Measurements from ENCODE around the gene PON1. TPM values are rescaled to one million over a fixed set of nuclear protein-coding genes. Genes with fewer than 3 reads are reported as not detected.

Gene PON1
- total RNA-seq, 4 donors from 2014 or later = not detected

GRCh38 chr7:95357623-95358022, 33.3 kb upstream of the PON1 start:
- Histone ChIP-seq H3K4me3 (no peak overlapping the region), H3K27ac (no peak overlapping the region), H3K9me3 (no peaks in the 10 kb centered on the region), H3K27me3 (no peaks in the 10 kb centered on the region), H3K36me3 (no peaks in the 10 kb centered on the region), H3K4me1 (no peaks in the 10 kb centered on the region)
- TF ChIP-seq CTCF (IDR thresholded peaks at IDR 0.05) (no peak), POLR2A (IDR thresholded peaks at IDR 0.05) (no peak)
- no peak for DNase-seq
- intact Hi-C loops (cut with DNase I; ENCODE audit: low total_unique reads) = no loop called here

GRCh38 chr7:95342642-95343307, 18.4 kb upstream of the PON1 start:
- TF ChIP-seq CTCF (IDR thresholded peaks at IDR 0.05) = no peak
- no peak for TF ChIP-seq POLR2A (IDR thresholded peaks at IDR 0.05)
- Histone ChIP-seq H3K4me3 (no peak overlapping the region), H3K36me3 (no peaks in the 10 kb centered on the region), H3K27ac (no peak overlapping the region), H3K4me1 (no peaks in the 10 kb centered on the region), H3K27me3 (no peaks in the 10 kb centered on the region), H3K9me3 (no peaks in the 10 kb centered on the region)
- no peak for DNase-seq
- intact Hi-C loops (cut with DNase I; ENCODE audit: low total_unique reads) = no loop called here

GRCh38 chr7:95342029-95342428, 17.7 kb upstream of the PON1 start:
- Histone ChIP-seq H3K4me3 (no peak overlapping the region), H3K9me3 (no peaks in the 10 kb centered on the region), H3K27ac (no peak overlapping the region), H3K36me3 (no peaks in the 10 kb centered on the region), H3K4me1 (no peaks in the 10 kb centered on the region), H3K27me3 (no peaks in the 10 kb centered on the region)
- intact Hi-C loops (cut with DNase I; ENCODE audit: low total_unique reads) = no loop called here
- no peak for DNase-seq
- no peak for TF ChIP-seq POLR2A (IDR thresholded peaks at IDR 0.05)

DNA sequence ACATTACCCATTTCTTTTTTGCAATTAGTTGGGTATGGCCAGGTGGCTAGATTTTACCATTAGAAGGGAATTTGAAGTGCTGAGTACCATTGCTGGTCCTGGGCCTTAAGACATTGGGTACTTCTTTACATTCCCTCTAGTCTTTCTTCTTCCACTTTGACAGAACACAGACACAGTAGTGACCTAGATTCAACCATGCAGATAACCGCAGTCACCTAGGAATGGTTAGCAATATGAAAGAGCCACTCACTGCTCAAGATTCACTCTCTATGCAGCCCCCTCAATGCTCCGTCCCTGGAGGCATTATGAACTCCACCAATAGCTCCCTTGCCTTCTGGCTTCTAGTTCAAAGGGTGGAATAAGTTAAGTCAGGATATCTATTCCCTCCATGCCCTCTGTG, 16.2 kb upstream of the PON1 start:
- no peak for TF ChIP-seq CTCF (IDR thresholded peaks at IDR 0.05)
- no peak for TF ChIP-seq POLR2A (IDR thresholded peaks at IDR 0.05)
- Histone ChIP-seq H3K9me3 (no peaks in the 10 kb centered on the region), H3K4me3 (no peak overlapping the region), H3K36me3 (no peaks in the 10 kb centered on the region), H3K4me1 (no peaks in the 10 kb centered on the region), H3K27ac (no peak overlapping the region), H3K27me3 (no peaks in the 10 kb centered on the region)
- intact Hi-C loops (cut with DNase I; ENCODE audit: low total_unique reads) = no loop called here
- DNase-seq = no peak

DNA sequence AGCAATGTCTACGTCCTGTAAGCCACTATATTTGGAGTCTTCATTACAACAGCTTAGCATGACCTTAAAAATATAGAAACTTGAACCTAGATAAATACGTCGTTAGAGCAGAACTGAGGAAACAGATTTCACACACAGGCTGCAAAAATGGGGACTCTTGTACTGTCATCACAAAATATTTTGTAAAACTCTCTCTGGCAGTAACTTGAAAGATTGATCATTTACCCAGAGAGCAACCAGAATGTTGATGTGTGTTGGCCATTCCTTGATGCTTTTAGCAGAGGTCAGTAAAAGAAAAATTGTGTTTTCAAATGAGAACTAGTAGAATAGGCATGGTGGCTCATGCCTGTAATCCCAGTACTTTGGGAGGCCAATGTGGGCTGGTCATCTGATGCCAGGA, 14.5 kb upstream of the PON1 start:
- intact Hi-C loops (cut with DNase I; ENCODE audit: low total_unique reads) = no loop called here

More for the DNA sequence above, 14.5 kb upstream of the PON1 start:
- no peaks in the 10 kb centered on the region for H3K36me3 ChIP-seq
- no peaks in the 10 kb centered on the region for H3K9me3 ChIP-seq
- no peak overlapping the region for H3K27ac ChIP-seq
- no peak overlapping the region for H3K4me3 ChIP-seq
- H3K4me1 ChIP-seq = no peaks in the 10 kb centered on the region
- no peak for DNase-seq
- H3K27me3 ChIP-seq = no peaks in the 10 kb centered on the region
- TF ChIP-seq CTCF (IDR thresholded peaks at IDR 0.05) = no peak
- no peak for TF ChIP-seq POLR2A (IDR thresholded peaks at IDR 0.05)

Data from uterus (tissue), 4 donors.